ENCODE results near the gene APOL1.

The APOL1 gene

GRCh38 chr22:36245805-36246356 lies 7.1 kb upstream of the APOL1 start:
- no peak overlapping the region for H3K9ac ChIP-seq (ENCODE audit: low read length)
- no peak overlapping the region for H3K27ac ChIP-seq (ENCODE audit: low read length)
- H3K27me3 ChIP-seq (replicated peaks; ENCODE audit: insufficient read depth, low read length), result no peaks in the 10 kb centered on the region
- no peak overlapping the region for H3K4me3 ChIP-seq (ENCODE audit: low read length)
- no peaks in the 10 kb centered on the region for H4K20me1 ChIP-seq (ENCODE audit: insufficient read depth, low read length)
- H3K79me2 ChIP-seq (ENCODE audit: low read length), result no peaks in the 10 kb centered on the region
- no peaks in the 10 kb centered on the region for H3K36me3 ChIP-seq (replicated peaks; ENCODE audit: insufficient read depth, low read length)
- H3K9me3 ChIP-seq (replicated peaks; ENCODE audit: insufficient read depth, low read length), result no peaks in the 10 kb centered on the region
- H3K9me2 ChIP-seq (replicated peaks; ENCODE audit: insufficient read depth, low read length), result no peaks in the 10 kb centered on the region
- H3F3A ChIP-seq (ENCODE audit: insufficient read depth, low read length), result no peaks in the 10 kb centered on the region
- H2AFZ ChIP-seq (ENCODE audit: low read length), result no peak overlapping the region
- no peak for DNase-seq
- no peak overlapping the region for H3K4me2 ChIP-seq (ENCODE audit: low read depth, low read length)
- no peak for TF ChIP-seq CTCF (IDR thresholded peaks at IDR 0.05; ENCODE audit: low read length)
- no peak for TF ChIP-seq EZH2 (optimal IDR thresholded peaks at IDR 0.05; ENCODE audit: low read depth, low read length)
- TF ChIP-seq EZH2phosphoT487 (IDR thresholded peaks at IDR 0.05; ENCODE audit: low read length), result no peak
- H3K4me1 ChIP-seq (ENCODE audit: low read length), result 0 out of 2 replicates have a peak, but pooled peaks cover 9% of the 10 kb centered on the region

- Histone ChIP-seq H4K20me1 (ENCODE audit: insufficient read depth, low read length) (no peaks in the 10 kb centered on the region), H3K4me1 (ENCODE audit: low read length) (0 out of 2 replicates have a peak, but pooled peaks cover 9% of the 10 kb centered on the region), H2AFZ (ENCODE audit: low read length) (no peak overlapping the region), H3K4me3 (ENCODE audit: low read length) (no peak overlapping the region), H3K4me2 (ENCODE audit: low read depth, low read length) (no peak overlapping the region), H3K9me2 (replicated peaks; ENCODE audit: insufficient read depth, low read length) (no peaks in the 10 kb centered on the region), H3K79me2 (ENCODE audit: low read length) (no peaks in the 10 kb centered on the region), H3K9me3 (replicated peaks; ENCODE audit: insufficient read depth, low read length) (no peaks in the 10 kb centered on the region), H3K27ac (ENCODE audit: low read length) (no peak overlapping the region), H3K9ac (ENCODE audit: low read length) (no peak overlapping the region), H3F3A (ENCODE audit: insufficient read depth, low read length) (no peaks in the 10 kb centered on the region), H3K36me3 (replicated peaks; ENCODE audit: insufficient read depth, low read length) (no peaks in the 10 kb centered on the region), H3K27me3 (replicated peaks; ENCODE audit: insufficient read depth, low read length) (no peaks in the 10 kb centered on the region)
- DNase-seq, result no peak
- TF ChIP-seq EZH2phosphoT487 (IDR thresholded peaks at IDR 0.05; ENCODE audit: low read length) (no peak), EZH2 (optimal IDR thresholded peaks at IDR 0.05; ENCODE audit: low read depth, low read length) (no peak), CTCF (IDR thresholded peaks at IDR 0.05; ENCODE audit: low read length) (no peak)
Measured at GRCh38 chr22:36246718-36247117, 6.2 kb upstream of the APOL1 start.

GRCh38 chr22:36247955-36248354 lies 5.0 kb upstream of the APOL1 start:
- no peak overlapping the region for H3K4me2 ChIP-seq (ENCODE audit: low read depth, low read length)
- H3K4me1 ChIP-seq (ENCODE audit: low read length), result peaks cover 13% of the 10 kb centered on the region; the same call in 1 of the 2 replicates
- no peak for DNase-seq
- no peak overlapping the region for H3K27ac ChIP-seq (ENCODE audit: low read length)
- no peaks in the 10 kb centered on the region for H4K20me1 ChIP-seq (ENCODE audit: insufficient read depth, low read length)
- no peaks in the 10 kb centered on the region for H3K9me2 ChIP-seq (replicated peaks; ENCODE audit: insufficient read depth, low read length)
- no peak overlapping the region for H2AFZ ChIP-seq (ENCODE audit: low read length)
- no peaks in the 10 kb centered on the region for H3K27me3 ChIP-seq (replicated peaks; ENCODE audit: insufficient read depth, low read length)
- peaks cover 4% of the 10 kb centered on the region; the same call in 1 of the 2 replicates for H3K79me2 ChIP-seq (ENCODE audit: low read length)
- no peaks in the 10 kb centered on the region for H3K36me3 ChIP-seq (replicated peaks; ENCODE audit: insufficient read depth, low read length)
- H3K9me3 ChIP-seq (replicated peaks; ENCODE audit: insufficient read depth, low read length), result no peaks in the 10 kb centered on the region
- H3F3A ChIP-seq (ENCODE audit: insufficient read depth, low read length), result no peaks in the 10 kb centered on the region
- H3K9ac ChIP-seq (ENCODE audit: low read length), result no peak overlapping the region
- H3K4me3 ChIP-seq (ENCODE audit: low read length), result no peak overlapping the region
- TF ChIP-seq CTCF (IDR thresholded peaks at IDR 0.05; ENCODE audit: low read length) (no peak), EZH2phosphoT487 (IDR thresholded peaks at IDR 0.05; ENCODE audit: low read length) (no peak), EZH2 (optimal IDR thresholded peaks at IDR 0.05; ENCODE audit: low read depth, low read length) (no peak)

All from MM.1S (cell line).